Hepatocyte (in vitro differentiated cells): ENCODE results near the gene DCLK3. TPM values are rescaled to one million over a fixed set of nuclear protein-coding genes. Genes with fewer than 3 reads are reported as not detected.
A peak's percentile ranks its signal among the peaks of the same experiment; 100 is the strongest.

Experiments
- DNase-seq: peaks from one replicate; pipeline ENCODE4 v3.0.0-alpha.2; 2016; ENCODE audit warnings: low spot score
- H2AFZ ChIP-seq: fragments of 200-600 bp; sonication (generic); 2 replicates; pipeline ENCODE4 v1.6.0; 2016; ENCODE audit warnings: antibody characterized with exemption, mild to moderate bottlenecking
- H3K27ac ChIP-seq: fragments of 200-600 bp; sonication (generic); 2 replicates; pipeline ENCODE4 v1.5.1; 2016; ENCODE audit warnings: mild to moderate bottlenecking
- H3K27me3 ChIP-seq: fragments of 200-600 bp; sonication (generic); 2 replicates; pipeline ENCODE4 v1.6.1; 2016
- H3K36me3 ChIP-seq: fragments of 200-600 bp; sonication (generic); replicated peaks from 2 replicates; pipeline ENCODE4 v1.5.1; 2016; ENCODE audit warnings: low read depth; ENCODE audit not compliant: insufficient read depth
- H3K4me1 ChIP-seq: fragments of 200-600 bp; sonication (generic); 2 replicates; pipeline ENCODE4 v1.5.1; 2016; ENCODE audit warnings: mild to moderate bottlenecking, moderate library complexity; ENCODE audit not compliant: insufficient read depth
- H3K4me2 ChIP-seq: fragments of 200-600 bp; sonication (generic); 2 replicates; pipeline ENCODE4 v1.6.0; 2016
- H3K4me3 ChIP-seq: fragments of 200-600 bp; sonication (generic); 2 replicates; pipeline ENCODE4 v1.5.1; 2016; ENCODE audit warnings: mild to moderate bottlenecking
- H3K79me2 ChIP-seq: fragments of 200-600 bp; sonication (generic); 2 replicates; pipeline ENCODE4 v1.6.0; 2017; ENCODE audit warnings: mild to moderate bottlenecking
- H3K9me2 ChIP-seq: fragments of 200-600 bp; sonication (generic); replicated peaks from 2 replicates; pipeline ENCODE4 v1.6.0; 2017; ENCODE audit warnings: mild to moderate bottlenecking; ENCODE audit not compliant: insufficient read depth
- H3K9me3 ChIP-seq: fragments of 200-600 bp; sonication (generic); 2 replicates; pipeline ENCODE4 v1.5.1; 2016; ENCODE audit warnings: low read depth, mild to moderate bottlenecking
- H4K20me1 ChIP-seq: fragments of 200-600 bp; sonication (generic); 2 replicates; pipeline ENCODE4 v1.6.0; 2016; ENCODE audit warnings: mild to moderate bottlenecking; ENCODE audit not compliant: insufficient read depth, poor library complexity, severe bottlenecking
- EZH2 ChIP-seq: fragments of 200-600 bp; sonication (generic); IDR thresholded peaks from 2 replicates; pipeline ENCODE4 v1.6.1; 2016; ENCODE audit warnings: antibody characterized with exemption, mild to moderate bottlenecking, borderline replicate concordance
- EZH2phosphoT487 ChIP-seq: fragments of 200-600 bp; sonication (generic); IDR thresholded peaks from one replicate; pipeline ENCODE4 v1.6.1; 2018; ENCODE audit warnings: antibody characterized with exemption, mild to moderate bottlenecking, low read depth, moderate library complexity; ENCODE audit not compliant: unreplicated experiment, severe bottlenecking
- WGBS: methylation state at CpG from one replicate; pipeline ENCODE4 v1.1.6; 2016; ENCODE audit warnings: low lambda C conversion rate; ENCODE audit errors: missing lambda C conversion rate; 5-methylcytosine and 5-hydroxymethylcytosine counted together
- polyA plus RNA-seq: library from polyadenylated mRNA; unstranded; fragments of >200 nt; fragmentation: Nextera tagmentation; extraction: Ambion mirVana; gene quantifications from 2 replicates; pipeline ENCODE4 v1.2.1, GENCODE V29; 2016
- total RNA-seq: library from RNA; depleted of rRNA; stranded (reverse); fragments of >200 nt; gene quantifications from 2 replicates; pipeline ENCODE4 v1.2.3, GENCODE V29; 2014
- TF ChIP-seq, protein P1 (sequence below): fragments of 200-600 bp; sonication (generic); IDR thresholded peaks from 2 replicates; pipeline ENCODE4 v1.5.1; 2016; ENCODE audit warnings: antibody characterized with exemption, mild to moderate bottlenecking; ENCODE audit not compliant: poor library complexity

DCLK3 gene
- total and polyA plus RNA-seq, 2 experiments from 2014 or later: 0.07 TPM; not detected in 1

DNA sequence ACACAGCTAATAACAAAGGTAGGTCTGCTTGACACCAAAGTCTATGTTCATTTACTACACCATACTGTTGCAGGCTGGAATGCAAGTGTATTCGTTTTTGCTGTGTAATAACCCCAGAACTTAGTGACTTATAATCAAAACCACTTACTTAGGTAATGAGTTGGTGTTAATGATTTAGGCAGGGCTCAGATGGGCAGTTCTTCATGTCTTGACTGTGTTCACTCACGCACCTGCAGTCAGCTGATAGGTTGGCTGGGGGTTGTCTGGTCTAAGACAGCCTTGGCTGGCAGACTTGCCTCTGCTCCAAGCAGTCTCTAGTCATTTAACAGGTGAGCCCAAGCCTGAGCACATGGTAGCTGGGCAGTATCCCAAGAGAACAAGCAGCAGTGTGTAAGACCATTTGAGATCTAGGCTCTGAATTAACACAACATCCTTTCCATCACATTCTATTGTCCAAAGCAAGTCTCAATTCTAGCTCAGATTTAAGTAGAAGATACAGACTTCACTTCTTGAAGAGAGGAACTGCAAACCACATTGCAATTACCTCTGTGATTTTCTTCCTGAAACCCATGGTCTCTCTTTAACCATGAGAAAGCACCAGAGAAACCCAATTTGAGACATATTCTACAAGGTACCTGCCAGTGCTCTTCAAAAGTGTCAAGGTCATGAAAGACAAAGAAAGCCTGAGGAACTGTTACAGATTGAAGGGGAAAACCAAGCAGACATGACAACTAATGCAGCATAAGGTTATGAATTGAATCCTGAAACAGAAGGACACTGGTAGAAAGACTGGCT, 13.3 kb upstream of the DCLK3 start:
- Histone ChIP-seq H3K27ac (no peak overlapping the region), H3K4me1 (peaks cover 10% of the 10 kb centered on the region), H4K20me1 (no peaks in the 10 kb centered on the region), H3K9me3 (no peaks in the 10 kb centered on the region), H3K9me2 (no peaks in the 10 kb centered on the region), H3K4me2 (peak overlapping the region; percentile 22), H3K27me3 (no peaks in the 10 kb centered on the region), H3K4me3 (no peak overlapping the region), H3K36me3 (no peaks in the 10 kb centered on the region), H3K79me2 (no peaks in the 10 kb centered on the region), H2AFZ (no peak overlapping the region)
- TF ChIP-seq EZH2: no peak
- TF ChIP-seq EZH2phosphoT487: no peak
- TF ChIP-seq, protein P1, sequence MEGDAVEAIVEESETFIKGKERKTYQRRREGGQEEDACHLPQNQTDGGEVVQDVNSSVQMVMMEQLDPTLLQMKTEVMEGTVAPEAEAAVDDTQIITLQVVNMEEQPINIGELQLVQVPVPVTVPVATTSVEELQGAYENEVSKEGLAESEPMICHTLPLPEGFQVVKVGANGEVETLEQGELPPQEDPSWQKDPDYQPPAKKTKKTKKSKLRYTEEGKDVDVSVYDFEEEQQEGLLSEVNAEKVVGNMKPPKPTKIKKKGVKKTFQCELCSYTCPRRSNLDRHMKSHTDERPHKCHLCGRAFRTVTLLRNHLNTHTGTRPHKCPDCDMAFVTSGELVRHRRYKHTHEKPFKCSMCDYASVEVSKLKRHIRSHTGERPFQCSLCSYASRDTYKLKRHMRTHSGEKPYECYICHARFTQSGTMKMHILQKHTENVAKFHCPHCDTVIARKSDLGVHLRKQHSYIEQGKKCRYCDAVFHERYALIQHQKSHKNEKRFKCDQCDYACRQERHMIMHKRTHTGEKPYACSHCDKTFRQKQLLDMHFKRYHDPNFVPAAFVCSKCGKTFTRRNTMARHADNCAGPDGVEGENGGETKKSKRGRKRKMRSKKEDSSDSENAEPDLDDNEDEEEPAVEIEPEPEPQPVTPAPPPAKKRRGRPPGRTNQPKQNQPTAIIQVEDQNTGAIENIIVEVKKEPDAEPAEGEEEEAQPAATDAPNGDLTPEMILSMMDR: no peak
- 61% methylated on average over 2 of the region's 2 CpGs for WGBS
- DNase-seq: no peak

DNA sequence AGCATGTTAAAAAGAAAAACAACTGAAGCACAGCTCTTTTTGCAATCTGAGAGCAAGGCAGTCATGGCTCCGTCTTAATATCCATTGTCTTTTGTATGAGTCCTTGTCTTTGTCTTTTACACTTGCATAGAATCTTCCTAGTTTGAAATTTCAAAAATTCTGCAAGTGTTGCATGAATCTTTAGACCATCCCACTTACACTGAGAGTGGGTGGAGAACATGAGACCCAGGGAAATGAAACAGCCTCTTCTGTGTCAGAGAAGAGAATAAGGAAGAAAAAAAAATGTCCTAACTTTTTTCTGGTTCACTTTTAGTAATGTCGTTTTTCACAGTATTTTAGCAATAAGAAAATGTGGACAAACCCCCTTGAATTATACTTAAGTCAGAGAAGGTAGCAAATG, 12.1 kb upstream of the DCLK3 start:
- WGBS: 47% methylated on average over 2 of the region's 2 CpGs
- peak overlapping the region; percentile 16 for H2AFZ ChIP-seq
- H3K79me2 ChIP-seq: no peaks in the 10 kb centered on the region
- no peaks in the 10 kb centered on the region for H3K27me3 ChIP-seq
- no peaks in the 10 kb centered on the region for H4K20me1 ChIP-seq
- H3K36me3 ChIP-seq: no peaks in the 10 kb centered on the region
- no peak for TF ChIP-seq EZH2phosphoT487
- TF ChIP-seq, protein P1: no peak
- TF ChIP-seq EZH2: no peak
- no peak overlapping the region for H3K27ac ChIP-seq
- peaks cover 10% of the 10 kb centered on the region for H3K4me1 ChIP-seq
- H3K4me2 ChIP-seq: peak overlapping the region; percentile 22
- H3K9me3 ChIP-seq: no peaks in the 10 kb centered on the region
- no peak for DNase-seq
- H3K4me3 ChIP-seq: no peak overlapping the region
- no peaks in the 10 kb centered on the region for H3K9me2 ChIP-seq

DNA sequence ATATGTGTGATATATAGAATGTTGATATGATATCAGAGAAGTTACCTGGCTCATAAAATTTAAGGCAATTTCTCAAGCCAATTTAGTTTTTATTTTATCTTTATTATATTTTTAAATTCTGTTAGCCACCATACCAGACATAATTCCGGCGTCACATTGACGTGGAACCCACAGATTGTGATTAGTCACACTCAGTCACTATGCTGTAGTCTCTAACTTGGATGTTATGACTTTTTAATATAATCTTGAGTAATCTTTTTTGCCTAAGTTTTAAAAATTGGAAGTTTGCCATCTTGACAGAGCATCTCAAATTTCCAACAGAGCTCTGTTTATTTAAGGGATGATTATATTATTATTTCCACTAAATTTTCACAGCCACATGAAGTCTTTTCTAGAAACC, 9.7 kb upstream of the DCLK3 start:
- peaks cover 14% of the 10 kb centered on the region for H3K27me3 ChIP-seq
- H4K20me1 ChIP-seq: no peaks in the 10 kb centered on the region
- no peak overlapping the region for H3K27ac ChIP-seq
- H3K4me3 ChIP-seq: no peak overlapping the region
- H3K4me2 ChIP-seq: no peak overlapping the region
- no peaks in the 10 kb centered on the region for H3K9me3 ChIP-seq
- peaks cover 10% of the 10 kb centered on the region for H3K4me1 ChIP-seq
- 71% methylated on average over 3 of the region's 3 CpGs for WGBS
- H2AFZ ChIP-seq: no peak overlapping the region
- H3K36me3 ChIP-seq: no peaks in the 10 kb centered on the region
- H3K9me2 ChIP-seq: no peaks in the 10 kb centered on the region
- no peak for DNase-seq
- TF ChIP-seq EZH2: no peak
- TF ChIP-seq, protein P1: no peak
- no peak for TF ChIP-seq EZH2phosphoT487
- H3K79me2 ChIP-seq: no peaks in the 10 kb centered on the region
